K562 (cell line): ENCODE results near the gene SSU72. TPM values are rescaled to one million over a fixed set of nuclear protein-coding genes. Genes with fewer than 3 reads are reported as not detected.
"Not testable (repeated sequence)": the region's sequence is repeated elsewhere in the genome, so short reads cannot be mapped to it uniquely, and the experiment has no call there.

ENCODE experiments used
- ATF3 ChIP-seq, 2 experiments: fragments of 450-650 bp in 1 of 2; sonication (generic) in 1 of 2; formaldehyde crosslinking in 1 of 2; IDR thresholded peaks in 1 of 2; conservative IDR thresholded peaks in 1 of 2; 2 replicates each; pipeline versions ENCODE4 v1.6.1 to v1.8.1; 2016 to 2023; ENCODE audit warnings: mild to moderate bottlenecking in 2 of 2, moderate library complexity in 2 of 2, inconsistent platforms in 1 of 2, missing genetic modification reagents in 1 of 2
- CTCF ChIP-seq, 3 experiments: IDR thresholded peaks in 2 of 3; conservative IDR thresholded peaks in 1 of 3; 2 replicates each; pipeline ENCODE4 v1.5.1; 2011 to 2012; ENCODE audit warnings: low read length in 3 of 3, mild to moderate bottlenecking in 3 of 3, control low read depth in 2 of 3, improper control_type of control experiment in 1 of 3, inconsistent platforms in 1 of 3, low read depth in 1 of 3, mixed read lengths in 1 of 3, moderate library complexity in 1 of 3; ENCODE audit not compliant: insufficient read depth in 2 of 3
- GTF2E2 ChIP-seq: fragments of 200-800 bp; sonication (Bioruptor generic); IDR thresholded peaks from 2 replicates; pipeline ENCODE4 v1.6.1; 2016; ENCODE audit warnings: missing genetic modification characterization, missing compliant biosample characterization
- LEF1 ChIP-seq: fragments of 450-650 bp; IDR thresholded peaks from 2 replicates; pipeline ENCODE4 v1.6.1; 2016; ENCODE audit warnings: mild to moderate bottlenecking
- PHF20 ChIP-seq: fragments of 450-650 bp; IDR thresholded peaks from 2 replicates; pipeline ENCODE4 v1.6.1; 2018; ENCODE audit not compliant: partially characterized antibody
- RBFOX2 ChIP-seq: fragments of 200-400 bp; formaldehyde crosslinking; IDR thresholded peaks from 2 replicates; pipeline ENCODE4 v1.6.1; 2017; ENCODE audit warnings: low read depth, mild to moderate bottlenecking, low read length, moderate library complexity
- SP1 ChIP-seq: sonication (generic); formaldehyde crosslinking; IDR thresholded peaks from 2 replicates; pipeline ENCODE4 v1.8.1; 2022; ENCODE audit warnings: mild to moderate bottlenecking, missing genetic modification reagents
- ZBTB11 ChIP-seq, 3 experiments: fragments of 200-800 bp in 1 of 3; fragments of 250-450 bp in 1 of 3; fragments of 450-650 bp in 1 of 3; sonication (Bioruptor Pico) in 1 of 3; sonication (Bioruptor generic) in 1 of 3; formaldehyde crosslinking in 1 of 3; IDR thresholded peaks; 2 replicates each; pipeline versions ENCODE4 v1.6.1 to v1.8.0; 2016 to 2022; ENCODE audit warnings: mild to moderate bottlenecking in 2 of 3, missing genetic modification characterization in 2 of 3, missing compliant biosample characterization in 1 of 3, moderate library complexity in 1 of 3
- ZBTB12 ChIP-seq: fragments of 250-450 bp; sonication (Bioruptor Pico); IDR thresholded peaks from 2 replicates; pipeline ENCODE4 v1.4.0; 2020
- polyA plus RNA-seq, 8 experiments: library from polyadenylated mRNA; depleted of rRNA in 4 of 8; stranded (reverse) in 5 of 8; unstranded in 3 of 8; fragments of >200 nt; fragmentation: Nextera tagmentation in 2 of 8; fragmentation: Illumina TruSeq in 1 of 8; extraction: Ambion mirVana in 2 of 8; extraction: Trizol in 1 of 8; gene quantifications; 2 replicates each; pipeline versions ENCODE4 v1.2.1 to v1.2.3, GENCODE V29; 2011 to 2014; ENCODE audit warnings: inconsistent platforms in 1 of 8, missing spikeins in 1 of 8
- total RNA-seq, 7 experiments: library from RNA; depleted of rRNA in 6 of 7; stranded (reverse); fragments of >200 nt in 6 of 7; fragmentation: Illumina TruSeq in 2 of 7; extraction: Trizol in 2 of 7; gene quantifications; 2 replicates each; pipeline versions ENCODE4 v1.2.1 to v1.2.3, GENCODE V29; 2011 to 2021; ENCODE audit warnings: low replicate concordance in 1 of 7
- TF ChIP-seq, protein P1 (sequence below): sonication (generic); formaldehyde crosslinking; IDR thresholded peaks from 2 replicates; pipeline ENCODE4 v1.8.0; 2022; ENCODE audit warnings: mild to moderate bottlenecking, missing genetic modification reagents

SSU72 gene
- total and polyA plus RNA-seq, 9 of the 15 experiments (the other 6 are each of a cell fraction or from before 2014, with no cell fraction given), result 70.8 to 201 (median 94.6) TPM

DNA sequence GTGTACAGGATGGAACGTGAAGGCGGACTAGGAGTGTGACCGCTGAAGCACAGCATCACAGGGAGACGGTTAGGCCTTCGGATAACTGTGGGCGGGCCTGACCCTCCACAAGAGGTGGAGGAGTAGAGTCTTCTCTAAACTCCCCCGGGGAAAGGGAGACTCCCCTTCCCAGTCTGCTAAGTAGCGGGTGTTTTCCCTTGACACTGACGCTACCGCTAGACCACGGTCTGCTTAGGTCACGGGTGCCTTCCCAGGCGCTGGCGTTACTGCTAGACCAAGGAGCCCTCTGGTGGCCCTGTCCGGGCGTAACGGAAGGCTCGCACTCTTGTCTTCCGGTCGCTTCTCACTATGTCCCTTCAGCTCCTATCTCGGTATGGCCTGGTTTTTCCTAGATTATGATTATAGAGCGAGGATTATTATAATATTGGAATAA is 69.3 kb downstream of the SSU72 start (continued):
- TF ChIP-seq, protein P1, sequence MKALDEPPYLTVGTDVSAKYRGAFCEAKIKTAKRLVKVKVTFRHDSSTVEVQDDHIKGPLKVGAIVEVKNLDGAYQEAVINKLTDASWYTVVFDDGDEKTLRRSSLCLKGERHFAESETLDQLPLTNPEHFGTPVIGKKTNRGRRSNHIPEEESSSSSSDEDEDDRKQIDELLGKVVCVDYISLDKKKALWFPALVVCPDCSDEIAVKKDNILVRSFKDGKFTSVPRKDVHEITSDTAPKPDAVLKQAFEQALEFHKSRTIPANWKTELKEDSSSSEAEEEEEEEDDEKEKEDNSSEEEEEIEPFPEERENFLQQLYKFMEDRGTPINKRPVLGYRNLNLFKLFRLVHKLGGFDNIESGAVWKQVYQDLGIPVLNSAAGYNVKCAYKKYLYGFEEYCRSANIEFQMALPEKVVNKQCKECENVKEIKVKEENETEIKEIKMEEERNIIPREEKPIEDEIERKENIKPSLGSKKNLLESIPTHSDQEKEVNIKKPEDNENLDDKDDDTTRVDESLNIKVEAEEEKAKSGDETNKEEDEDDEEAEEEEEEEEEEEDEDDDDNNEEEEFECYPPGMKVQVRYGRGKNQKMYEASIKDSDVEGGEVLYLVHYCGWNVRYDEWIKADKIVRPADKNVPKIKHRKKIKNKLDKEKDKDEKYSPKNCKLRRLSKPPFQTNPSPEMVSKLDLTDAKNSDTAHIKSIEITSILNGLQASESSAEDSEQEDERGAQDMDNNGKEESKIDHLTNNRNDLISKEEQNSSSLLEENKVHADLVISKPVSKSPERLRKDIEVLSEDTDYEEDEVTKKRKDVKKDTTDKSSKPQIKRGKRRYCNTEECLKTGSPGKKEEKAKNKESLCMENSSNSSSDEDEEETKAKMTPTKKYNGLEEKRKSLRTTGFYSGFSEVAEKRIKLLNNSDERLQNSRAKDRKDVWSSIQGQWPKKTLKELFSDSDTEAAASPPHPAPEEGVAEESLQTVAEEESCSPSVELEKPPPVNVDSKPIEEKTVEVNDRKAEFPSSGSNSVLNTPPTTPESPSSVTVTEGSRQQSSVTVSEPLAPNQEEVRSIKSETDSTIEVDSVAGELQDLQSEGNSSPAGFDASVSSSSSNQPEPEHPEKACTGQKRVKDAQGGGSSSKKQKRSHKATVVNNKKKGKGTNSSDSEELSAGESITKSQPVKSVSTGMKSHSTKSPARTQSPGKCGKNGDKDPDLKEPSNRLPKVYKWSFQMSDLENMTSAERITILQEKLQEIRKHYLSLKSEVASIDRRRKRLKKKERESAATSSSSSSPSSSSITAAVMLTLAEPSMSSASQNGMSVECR (CRISPR knock-in tag), result 0 out of 2 replicates have a peak, but pooled peaks have one; percentile 57
- TF ChIP-seq ZBTB11 (CRISPR knock-in tag; IDR thresholded peaks at IDR 0.05), result peak in 1 of 3 experiments; percentile 78; a peak in 2 of 6 replicates
- TF ChIP-seq SP1 (CRISPR knock-in tag), result peak; percentile 0; the same call in 1 of the 2 replicates
- TF ChIP-seq RBFOX2, result peak; percentile 48; the same call in 1 of the 2 replicates
- TF ChIP-seq ZBTB12, result peak; percentile 19; the same call in 1 of the 2 replicates
- 0 out of 2 replicates have a peak, but pooled peaks have one; percentile 3 for TF ChIP-seq ATF3 (IDR thresholded peaks at IDR 0.05)
- not testable (repeated sequence) for TF ChIP-seq ATF3 (CRISPR knock-in tag; conservative IDR thresholded peaks at IDR 0.05)
- peak; percentile 45 for TF ChIP-seq PHF20
- TF ChIP-seq LEF1, result 0 out of 2 replicates have a peak, but pooled peaks have one; percentile 1
- TF ChIP-seq GTF2E2 (tag), result peak; percentile 71; the same call in 1 of the 2 replicates
- peak; percentile 25 to 33 (median 26); a peak in 4 of 6 replicates for TF ChIP-seq CTCF (IDR thresholded peaks at IDR 0.05 in 2 of 3, conservative IDR thresholded peaks at IDR 0.05 in 1 of 3; ENCODE audit: insufficient read depth in 2 of 3, low read depth in 1 of 3, low read length in 3 of 3)
